ENCODE data around the gene NKAIN4.
"Not testable (repeated sequence)": the region's sequence is repeated elsewhere in the genome, so short reads cannot be mapped to it uniquely, and the experiment has no call there.

NKAIN4 gene

DNA sequence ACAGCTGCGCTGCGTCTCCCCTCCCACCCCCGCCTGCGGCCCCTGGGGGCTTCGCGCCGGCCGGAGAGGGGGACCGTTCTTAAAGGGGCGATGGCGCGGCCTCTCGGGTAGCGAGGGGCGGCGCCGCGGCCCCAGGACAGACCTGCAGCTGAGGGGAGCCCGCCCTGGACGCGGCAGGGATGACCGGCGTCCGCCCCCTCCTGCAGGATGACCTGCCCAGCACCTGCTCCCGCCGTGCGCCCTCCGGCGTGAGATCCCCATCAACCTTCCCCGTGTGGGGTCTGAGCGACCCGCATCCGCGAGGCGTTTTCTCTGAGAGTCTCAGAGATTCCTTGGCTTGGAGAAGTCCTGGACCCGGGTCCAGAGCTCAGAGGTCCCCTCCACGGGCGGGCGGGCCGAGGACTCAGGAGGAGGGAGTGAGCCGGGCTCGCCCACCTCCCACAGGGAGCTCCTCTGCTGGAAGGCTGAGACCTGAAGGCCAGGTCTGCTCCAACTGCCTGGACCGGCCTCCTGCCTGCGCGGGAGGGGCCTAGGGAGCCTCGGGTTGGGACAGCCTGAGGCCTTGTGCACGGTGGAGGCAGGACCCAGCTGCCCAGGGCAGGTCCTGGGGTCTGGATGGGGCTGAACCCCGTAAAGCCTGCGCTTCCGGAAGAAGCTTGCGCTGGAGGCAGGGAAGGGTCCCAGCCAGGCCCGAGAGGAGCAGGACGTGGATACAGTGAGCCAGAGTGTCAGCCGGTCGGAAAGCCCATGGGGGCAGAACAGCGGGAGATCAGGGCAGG is 532 bp upstream of the NKAIN4 start:
- no peak for DNase-seq

DNA sequence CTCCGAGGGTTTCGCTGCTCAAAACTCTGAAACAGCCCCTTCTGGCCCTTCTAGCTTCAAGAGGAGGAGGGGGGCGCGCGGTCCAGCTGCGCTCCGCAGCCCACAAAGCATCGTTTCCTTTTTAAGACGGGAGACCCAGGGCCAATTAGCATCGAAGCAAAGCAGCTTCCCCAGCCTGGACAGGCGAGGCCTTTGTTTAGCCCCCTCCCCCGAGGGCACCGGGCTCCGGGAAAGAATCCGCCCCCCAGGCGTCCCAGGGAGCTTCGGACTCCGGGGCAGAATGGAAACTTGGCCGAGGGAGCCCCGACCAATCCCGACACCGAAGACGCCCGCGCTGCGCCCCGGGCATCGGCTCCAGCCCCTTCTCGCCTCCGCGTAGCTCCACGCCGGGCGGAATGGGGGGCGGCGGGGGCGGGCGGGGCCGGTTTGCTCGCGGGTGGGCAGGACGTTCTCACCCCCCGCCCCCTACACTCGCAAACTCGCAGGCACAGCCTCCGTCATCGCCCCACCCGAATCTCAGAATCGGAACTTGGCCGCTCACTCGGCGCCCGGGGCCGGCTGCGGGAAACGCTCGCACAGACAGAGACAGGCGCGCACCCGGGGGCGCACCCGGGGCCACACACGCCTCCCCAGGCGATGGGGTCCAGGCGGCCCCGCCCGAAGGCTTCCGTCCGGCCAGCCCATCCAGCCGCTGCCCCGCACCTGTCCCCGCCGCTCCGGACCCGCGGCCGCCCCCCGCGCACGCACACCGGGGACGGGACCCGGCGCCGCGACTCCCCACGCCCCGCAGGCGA is 628 bp downstream of the NKAIN4 start:
- no peak for DNase-seq

DNA sequence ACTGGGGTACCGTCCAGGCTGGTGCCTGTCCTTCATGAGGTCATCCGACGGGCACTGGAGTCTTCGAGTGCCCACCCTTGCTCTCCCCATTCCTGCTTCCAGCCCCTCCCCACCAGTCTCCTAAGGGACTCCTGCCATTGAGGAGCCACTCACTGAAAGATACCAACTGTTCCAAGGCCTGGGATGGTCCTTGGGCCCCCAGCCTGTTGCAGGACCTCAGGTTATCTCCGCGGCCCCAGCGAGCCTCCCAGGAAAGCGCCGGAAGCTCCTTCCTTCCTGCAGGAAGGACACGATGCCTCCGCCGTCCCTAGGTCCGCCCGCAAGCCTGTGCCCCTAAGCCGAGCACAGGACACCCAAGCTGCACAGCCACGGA is 1.2 kb downstream of the NKAIN4 start:
- DNase-seq = no peak

DNA sequence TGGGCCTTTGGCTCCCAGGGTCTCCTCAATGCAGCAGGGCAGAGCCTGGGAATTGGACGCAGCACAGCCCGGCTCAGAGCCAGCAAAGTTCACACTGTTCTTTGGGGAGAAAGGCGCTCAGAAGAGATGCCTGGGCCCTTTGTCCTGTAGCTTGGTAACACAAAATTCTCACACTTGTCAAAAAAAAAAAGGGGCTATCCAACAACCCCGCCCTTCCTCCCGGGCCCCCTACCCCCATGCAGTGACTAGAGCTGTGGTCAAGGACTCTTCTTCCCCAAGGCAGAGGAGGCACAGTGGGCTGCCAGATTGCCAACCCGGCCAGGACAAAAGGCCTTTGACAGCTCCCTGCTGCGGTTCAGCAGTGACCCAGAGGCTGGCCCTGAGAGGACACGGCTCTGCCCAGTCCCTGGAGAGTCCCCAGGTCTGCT is 2.0 kb downstream of the NKAIN4 start:
- no peak for DNase-seq

DNA sequence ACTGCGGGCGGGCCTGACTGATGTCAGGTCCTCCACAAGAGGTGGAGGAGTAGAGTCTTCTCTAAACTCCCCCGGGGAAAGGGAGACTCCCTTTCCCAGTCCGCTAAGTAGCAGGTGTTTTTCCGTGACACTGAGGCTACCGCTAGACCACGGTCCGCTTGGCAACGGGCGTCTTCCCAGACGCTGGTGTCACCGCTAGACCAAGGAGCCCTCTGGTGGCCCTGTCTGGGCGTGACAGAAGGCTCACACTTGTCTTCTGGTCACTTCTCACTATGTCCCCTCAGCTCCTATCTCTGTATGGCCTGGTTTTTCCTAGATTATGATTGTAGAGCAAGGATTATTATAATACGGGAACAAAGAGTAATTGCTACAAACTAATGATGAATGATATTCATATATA is 2.9 kb downstream of the NKAIN4 start:
- DNase-seq = not testable (repeated sequence)

DNA sequence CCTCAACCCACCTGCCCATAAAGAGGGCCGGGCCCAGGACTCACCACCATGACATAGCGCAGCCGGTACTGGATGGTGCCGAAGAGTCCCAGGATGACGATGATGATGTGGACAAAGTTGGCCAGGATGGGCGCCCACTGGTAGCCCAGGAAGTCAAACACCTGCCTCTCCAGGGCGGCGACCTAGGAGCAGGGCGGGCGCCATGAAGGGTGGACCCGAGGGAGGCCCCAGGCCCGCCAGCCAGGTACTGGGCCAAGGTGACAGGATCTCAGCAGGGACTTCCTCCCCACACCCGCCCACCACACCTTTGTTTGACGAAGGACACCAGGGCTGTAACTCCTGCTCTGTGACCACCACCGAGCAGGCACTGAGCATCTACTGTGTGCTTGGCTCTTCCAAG is 4.4 kb downstream of the NKAIN4 start:
- no peak for DNase-seq

DNA sequence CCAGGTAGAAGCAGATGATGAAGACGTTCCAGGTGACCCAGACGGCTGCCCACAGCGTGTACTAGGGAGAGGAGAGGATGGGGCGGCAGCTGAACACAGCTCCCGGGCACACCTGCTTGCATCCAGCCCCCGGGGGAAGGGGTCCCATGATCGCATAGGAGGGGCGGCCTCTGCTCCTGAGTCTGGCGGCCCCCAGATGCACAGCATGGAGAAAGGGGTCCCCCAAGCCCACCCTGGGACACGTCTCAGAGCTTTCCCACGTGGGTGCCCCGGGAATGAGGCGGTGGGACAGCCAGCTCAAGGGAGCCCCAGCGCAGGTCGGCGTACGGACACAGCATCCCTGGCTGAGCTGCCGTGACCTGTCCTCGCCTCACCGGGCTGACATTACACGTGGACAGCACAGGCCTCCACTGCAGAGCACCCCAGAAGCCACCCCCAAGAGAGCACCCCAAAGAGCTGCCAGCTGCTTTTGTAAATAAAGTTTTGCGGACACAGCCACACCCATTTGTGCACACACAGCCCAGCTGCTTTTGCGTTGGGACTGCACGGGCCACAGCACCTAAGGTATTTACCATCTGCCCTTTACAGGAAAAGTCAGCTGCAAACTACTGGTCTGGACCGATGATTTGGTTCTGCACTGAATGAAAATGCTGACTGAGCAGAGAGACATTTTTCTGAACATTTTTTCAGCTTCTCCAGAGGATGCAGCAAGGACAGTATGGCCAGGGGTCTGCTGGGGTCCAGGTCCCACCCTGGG is 5.2 kb downstream of the NKAIN4 start:
- DNase-seq = no peak

DNA sequence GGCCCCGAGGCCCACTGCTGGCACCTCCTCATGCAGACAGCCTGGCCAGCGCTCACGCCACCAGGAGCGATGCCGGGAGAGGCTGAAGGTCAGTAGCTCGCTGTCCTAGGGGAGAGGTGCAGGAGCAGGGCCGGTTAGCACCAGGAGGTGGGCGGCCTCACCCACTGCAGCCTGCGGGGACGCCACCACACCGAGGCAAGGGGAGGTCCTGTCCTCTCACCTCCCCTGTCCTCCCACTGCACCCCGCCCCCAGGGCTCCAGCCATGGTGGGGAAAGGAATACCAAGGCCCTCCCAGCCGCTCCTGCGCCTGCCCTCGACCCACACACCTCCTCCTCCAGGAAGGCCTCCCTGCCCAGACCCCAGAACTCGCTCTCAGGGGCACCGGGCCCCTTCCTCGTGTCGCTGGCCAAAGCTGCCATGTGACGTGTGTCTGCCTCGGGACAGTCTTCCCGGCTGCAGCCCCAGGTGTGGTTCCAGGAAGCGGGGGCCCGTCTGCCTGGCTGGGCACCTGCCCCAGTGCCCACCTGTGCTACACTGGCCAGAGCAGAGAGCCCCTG is 6.5 kb downstream of the NKAIN4 start:
- no peak for DNase-seq

DNA sequence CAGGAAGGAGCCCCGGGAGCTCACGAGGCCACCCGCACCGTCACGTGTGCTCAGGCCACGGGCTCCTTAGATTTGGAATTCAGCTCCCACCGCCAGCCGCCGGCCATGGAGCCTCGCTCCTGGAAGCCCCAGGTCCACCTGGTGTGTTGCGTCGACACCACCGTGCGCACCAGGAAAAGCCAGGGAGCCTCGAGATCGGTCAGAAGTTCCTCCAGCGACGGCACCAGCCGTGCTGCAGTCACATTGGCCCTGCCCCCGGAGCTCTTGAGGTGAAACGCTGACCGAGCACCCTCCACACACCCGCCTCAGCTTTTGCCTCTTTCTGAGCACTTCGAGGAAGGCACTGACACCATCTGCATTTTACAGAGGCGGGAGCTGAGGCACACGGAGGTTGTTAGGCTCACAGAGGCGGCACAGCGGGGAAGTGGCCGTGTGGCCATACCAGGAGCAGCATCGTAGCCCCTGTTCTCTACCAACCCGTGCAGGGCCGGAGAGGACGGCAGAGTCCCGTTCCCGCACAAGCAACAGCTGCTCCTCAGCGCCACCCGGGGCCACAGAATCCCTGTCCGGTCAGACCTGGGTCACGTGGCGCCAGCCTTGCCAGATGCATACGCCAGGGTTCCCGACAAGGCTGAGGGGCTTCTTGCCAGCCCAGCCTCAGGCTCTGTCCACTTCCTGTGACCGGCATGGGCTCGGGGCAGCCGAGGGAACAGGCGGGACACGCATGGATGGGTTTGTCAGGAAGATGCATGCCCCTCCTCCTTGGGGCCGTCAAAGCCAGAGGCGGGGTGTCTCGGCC is 7.6 kb downstream of the NKAIN4 start:
- no peak for DNase-seq

DNA sequence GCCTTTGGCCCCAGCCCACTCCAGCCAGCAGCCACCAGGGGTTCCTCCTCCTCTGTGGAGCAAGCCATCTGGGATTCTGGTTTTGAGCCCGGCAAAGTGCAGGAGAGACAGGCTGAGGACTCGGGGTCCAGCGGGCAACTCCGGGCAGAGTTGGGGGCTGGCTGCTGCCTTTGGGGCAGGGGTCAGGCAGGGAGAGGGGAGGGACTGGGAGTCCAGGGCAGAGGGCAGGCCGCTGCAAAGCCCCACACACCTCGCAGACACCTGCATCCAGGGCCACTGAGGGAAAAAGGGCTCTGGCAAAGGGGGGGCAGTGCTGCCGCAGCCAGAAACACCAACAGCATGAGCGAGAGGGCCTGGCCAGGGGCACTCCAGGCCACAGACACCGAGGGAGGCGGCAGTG is 9.8 kb downstream of the NKAIN4 start:
- no peak for DNase-seq

DNA sequence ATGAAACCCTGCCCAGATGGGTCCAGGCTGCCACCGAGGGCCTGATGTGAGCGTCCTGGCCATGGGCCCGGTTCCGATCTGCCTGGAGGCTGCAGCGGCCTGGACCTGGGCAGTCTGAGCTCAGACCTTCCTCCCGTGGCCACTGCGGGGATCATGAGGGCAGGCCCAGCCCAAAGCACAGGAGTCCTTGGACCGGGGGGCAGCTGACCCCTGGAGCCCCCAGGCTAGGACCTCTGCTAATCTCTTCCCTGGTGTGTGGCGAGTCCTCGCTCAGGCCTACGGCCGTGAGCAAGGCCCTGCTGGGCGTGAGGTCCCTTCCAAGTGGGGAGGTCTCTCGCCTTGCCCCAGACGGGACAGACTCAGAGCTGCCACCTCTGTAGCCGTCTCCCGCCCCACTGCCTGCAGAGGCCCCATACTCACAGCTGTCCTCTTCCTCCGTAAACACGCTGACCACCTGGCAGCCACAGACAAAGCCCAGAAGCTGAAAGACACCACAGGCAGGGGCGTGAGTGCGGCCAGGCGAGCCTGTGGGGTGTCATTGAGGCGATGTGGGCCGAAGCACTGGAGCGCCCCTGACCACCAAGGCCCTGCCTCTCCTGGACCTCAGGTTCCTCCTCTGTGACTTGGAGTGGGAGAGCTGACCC is 10.5 kb downstream of the NKAIN4 start:
- no peak for DNase-seq

DNA sequence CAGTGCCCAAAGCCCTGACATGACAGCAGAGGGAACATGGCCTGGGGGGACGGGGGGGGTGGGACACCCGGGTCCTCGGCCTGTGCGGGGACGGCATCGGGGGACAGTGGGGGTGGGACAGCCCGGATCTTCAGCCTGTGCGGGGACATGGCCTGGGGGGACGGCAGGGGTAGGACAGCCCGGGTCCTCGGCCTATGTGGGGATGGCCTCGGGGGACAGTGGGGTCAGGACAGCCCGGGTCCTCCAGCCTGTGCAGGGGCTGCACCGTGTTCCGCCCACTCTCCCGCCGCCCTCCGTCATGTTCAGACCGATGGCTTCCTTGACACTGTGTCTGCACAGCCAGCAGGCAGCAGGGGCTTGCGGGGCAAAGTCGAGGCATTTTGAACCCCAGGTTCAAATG is 11.5 kb downstream of the NKAIN4 start:
- DNase-seq = no peak

DNA sequence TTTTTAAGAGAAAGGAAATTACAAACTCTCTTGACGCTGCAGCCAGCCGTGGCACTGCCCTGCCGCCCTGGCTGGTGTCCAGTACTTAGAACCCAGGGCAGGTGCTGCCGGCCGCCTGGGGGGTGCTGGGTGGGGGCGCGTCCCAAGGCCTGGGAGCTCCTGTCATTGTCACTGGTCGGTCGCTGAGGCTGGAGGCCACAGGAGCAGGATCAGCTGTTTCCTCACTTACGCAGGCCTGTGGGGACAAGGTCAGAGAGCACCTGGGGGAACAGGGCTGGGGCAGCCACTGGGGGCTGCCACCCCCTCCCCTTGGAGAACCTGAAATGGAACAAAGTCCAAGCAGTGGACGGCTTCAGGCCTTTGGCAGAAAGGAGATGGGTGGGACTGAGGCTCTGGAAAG is 13.0 kb downstream of the NKAIN4 start:
- no peak for DNase-seq

DNA sequence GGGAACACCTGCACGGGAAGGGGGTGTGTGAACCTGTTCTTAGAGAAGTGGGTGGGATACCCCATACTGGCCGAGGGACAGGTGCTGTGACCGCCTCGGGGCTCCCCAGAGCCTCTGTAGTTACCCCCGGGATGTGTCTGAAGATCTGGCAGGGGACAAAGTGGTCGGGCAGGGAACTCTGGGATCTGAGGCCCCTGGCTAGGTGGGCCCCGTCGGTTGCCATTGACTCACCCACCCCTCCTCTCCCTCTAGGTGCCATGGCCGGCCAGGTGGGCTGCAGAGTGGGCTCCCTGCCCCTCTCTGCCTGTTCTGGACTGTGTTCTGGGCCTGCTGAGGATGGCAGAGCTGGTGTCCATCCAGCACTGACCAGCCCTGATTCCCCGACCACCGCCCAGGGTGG is 14.3 kb downstream of the NKAIN4 start:
- no peak for DNase-seq

DNA sequence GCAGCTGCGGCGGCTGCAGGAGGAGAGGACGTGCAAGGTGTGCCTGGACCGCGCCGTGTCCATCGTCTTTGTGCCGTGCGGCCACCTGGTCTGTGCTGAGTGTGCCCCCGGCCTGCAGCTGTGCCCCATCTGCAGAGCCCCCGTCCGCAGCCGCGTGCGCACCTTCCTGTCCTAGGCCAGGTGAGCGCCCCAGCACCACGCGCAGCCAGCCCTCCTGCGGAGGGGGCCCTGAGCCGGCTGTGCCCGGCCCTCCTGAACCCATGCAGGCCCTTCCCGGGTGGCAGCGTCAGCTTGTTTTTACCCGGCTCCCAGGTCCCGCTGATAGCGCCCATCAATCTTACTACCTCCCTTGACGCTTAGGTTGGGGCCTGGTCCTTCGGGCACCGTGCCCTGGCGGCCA is 14.8 kb downstream of the NKAIN4 start:
- DNase-seq = no peak

DNA sequence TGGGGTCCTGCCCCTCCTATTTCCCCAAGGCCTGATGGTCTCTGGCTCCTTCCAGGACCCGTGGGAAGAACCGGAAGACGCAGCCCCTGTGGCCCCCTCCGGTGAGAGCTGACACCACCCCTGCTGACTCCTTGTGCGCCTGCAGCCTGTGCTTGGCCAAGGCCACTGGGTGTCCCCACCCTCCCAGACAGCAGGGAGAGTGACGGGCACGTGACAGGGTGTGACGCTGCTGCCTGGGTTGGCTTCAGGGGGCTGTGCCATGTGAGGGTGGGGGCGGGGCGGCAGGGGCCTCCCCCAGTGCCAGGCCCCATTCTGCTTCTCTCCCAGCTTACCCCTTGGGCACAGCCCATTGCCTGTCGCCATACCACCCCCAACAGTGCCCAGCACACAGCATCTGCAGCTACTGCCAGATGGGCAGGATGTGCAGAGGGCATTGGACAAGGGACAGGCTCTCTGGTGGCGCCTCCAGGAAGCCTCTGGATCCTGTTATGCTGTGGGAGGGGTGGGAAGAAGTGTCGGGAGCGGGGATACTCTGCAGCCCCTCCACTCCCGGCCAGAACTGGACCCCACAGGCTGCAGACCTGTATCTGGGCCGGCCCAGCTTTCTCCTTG is 15.6 kb downstream of the NKAIN4 start:
- DNase-seq = no peak

DNA sequence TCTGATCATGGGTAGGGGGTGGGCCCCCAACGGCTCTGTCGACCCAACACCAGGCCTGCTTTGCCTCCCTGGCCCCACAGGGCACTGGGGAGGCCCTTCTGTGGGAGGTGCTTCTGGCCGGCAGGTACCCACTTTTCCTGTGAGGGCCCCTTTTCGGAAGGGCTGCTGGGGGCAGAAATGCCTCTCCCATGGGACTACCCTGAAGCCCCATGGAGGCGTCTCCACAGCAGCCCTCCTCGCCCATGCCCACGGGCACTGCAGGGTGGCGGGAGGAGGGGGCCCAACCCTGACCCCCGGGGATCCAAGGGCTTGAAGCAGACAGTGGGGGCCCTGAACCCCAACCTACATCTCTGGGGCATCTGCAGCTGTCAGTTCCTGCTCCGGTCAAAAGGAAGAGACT is 16.2 kb downstream of the NKAIN4 start:
- no peak for DNase-seq

DNA sequence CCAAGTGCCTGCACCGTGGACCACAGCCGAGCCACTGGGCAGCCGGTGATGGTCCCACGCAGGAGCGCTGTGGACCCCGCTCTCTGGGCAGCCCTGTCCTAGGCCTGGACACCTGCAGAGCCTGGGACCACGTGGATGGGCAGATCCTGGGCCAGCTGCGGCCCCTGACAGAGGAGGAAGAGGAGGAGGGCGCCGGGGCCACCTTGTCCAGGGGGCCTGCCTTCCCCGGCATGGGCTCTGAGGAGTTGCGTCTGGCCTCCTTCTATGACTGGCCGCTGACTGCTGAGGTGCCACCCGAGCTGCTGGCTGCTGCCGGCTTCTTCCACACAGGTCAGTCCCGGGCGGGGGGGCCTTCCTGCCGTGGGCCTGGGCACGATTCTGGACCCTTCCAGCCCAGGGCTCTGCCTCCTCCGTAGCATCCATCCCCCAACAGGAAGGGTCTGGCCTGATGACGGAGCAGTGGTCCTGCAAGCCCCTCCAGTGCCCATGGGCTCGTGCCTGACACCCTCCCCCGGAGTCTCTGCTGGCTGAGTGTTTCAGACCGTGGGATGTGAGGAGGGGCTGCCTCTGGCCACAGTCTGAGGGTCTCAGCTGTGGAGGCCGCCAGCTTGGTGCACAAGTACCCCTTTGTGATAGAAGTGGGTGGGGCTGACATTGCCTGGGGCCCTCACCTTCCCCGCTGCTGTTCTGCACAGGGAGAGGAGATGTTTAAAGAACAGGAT is 18.0 kb downstream of the NKAIN4 start:
- no peak for DNase-seq

DNA sequence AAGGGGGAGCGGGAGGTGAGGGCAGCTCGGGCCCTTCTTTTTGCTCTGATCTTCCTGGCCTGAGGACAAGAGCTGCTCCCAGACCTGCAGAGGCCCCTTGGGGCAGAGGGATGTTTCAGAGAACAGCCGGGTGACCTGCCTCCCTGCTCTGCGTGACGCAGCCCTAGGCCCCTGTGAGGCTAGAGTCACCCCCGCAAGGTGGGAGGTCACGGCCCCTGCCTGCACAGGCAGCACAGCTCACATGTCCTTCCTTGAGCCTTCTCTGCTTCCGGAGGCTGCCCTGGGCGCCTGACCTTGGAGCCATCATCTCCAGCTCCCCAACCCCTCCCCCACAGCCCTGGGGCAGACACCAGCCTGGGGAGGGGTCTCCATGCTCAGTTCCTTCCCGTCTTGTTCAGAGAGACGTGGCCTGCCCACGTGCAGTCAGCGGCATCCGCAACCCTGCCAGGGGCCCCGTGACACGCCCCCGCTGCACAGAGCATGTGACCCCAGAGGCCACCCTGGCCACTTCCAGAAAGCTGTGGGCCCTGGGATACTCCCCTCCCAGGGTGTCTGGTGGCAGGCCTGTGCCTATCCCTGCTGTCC is 18.8 kb downstream of the NKAIN4 start, which contains the start of gene BIRC7:
BIRC7 (plus strand) TSS at position 507 of the 585 bp plus-strand sequence. CDS start 192 bp downstream, outside the sequence.
- DNase-seq = peak in 1 of 6 experiments; percentile 33

DNA sequence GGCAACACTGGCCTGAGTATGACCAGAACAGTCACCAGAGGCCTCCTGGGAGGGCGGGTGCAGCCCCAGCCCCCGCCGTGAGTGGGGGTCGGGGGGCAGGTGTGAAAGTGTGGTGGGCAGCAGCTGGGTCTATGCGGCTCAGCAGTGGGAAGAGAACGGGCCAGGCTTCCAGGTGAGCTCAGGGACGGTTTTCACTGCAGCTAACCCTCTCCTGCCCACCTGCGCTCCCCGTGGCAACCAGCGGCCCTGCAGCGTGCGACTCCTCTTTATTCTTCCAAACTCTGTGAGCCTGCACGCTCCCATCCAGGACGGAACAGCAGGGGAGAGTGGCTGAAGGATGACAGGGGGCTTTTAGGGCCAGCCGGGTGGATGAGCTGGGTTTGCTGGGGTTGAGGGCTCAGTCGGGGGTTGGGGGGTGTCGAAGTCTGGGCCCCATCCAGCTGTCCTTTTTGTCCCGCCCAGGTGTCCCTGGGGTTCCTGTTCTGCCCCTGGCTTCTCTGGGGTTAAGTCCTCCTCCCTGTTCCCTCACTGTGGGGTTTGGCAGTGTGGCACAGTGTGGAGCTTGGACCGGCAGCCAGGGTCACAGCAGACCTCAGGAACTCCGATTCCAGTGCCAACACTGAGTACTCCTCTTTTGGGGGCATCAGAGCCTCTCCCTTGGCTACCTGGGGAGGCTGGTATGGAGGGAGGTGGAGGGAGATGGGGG is 19.4 kb downstream of the NKAIN4 start:
- DNase-seq = peak in 5 of 6 experiments; percentile 7 to 49 (median 22)
